ENCODE measurements around the gene KLF9. TPM values are rescaled to one million over a fixed set of nuclear protein-coding genes. Genes with fewer than 3 reads are reported as not detected.

Gene KLF9
- total RNA-seq, 6 experiments from 2014 or later, result 8.7 to 74.7 (median 32.3) TPM

DNA sequence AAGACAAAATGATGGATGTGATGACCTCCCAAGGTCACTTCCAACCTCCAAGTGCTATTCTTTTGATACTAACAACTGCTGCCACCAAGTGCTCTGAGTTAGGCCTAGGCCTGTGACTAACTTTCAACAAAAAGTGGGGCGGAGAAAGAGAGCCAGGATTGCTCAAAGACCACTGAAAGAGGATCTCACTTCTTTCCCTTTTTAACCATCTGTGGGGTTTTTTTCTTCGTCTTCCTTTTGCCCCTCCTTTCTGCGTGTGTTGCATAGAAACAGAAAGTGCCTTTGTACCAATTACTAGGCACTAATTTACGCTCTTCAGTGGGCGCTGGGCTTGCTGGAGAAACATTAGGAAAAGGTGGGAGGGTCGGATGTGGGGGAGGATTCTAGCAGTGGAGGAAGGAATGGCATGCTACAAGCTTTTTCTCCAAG lies 8.0 kb downstream of the KLF9 start:
- no peaks in the 10 kb centered on the region for H3K9me3 ChIP-seq
- H3K4me3 ChIP-seq, result no peak overlapping the region
- intact Hi-C loops (cut with DNase I), result no loop called here
- peaks cover 0 to 75% (median 39%) of the 10 kb centered on the region in 4 donors for H3K4me1 ChIP-seq
- H3K36me3 ChIP-seq, result peaks cover 0 to 5% (median 0%) of the 10 kb centered on the region in 4 donors
- H3K27ac ChIP-seq, result peak overlapping the region in 2 of 3 donors; percentile 22 to 49
- H3K27me3 ChIP-seq, result no peaks in the 10 kb centered on the region
- TF ChIP-seq POLR2A (IDR thresholded peaks at IDR 0.05) (no peak), CTCF (IDR thresholded peaks at IDR 0.05) (no peak)
- ATAC-seq (peak in 1 of 4 donors; percentile 11), DNase-seq (no peak)
- 37% methylated on average over 6 of the region's 6 CpGs for WGBS (ENCODE audit: insufficient coverage, low coverage, low lambda C conversion rate, missing lambda C conversion rate)

DNA sequence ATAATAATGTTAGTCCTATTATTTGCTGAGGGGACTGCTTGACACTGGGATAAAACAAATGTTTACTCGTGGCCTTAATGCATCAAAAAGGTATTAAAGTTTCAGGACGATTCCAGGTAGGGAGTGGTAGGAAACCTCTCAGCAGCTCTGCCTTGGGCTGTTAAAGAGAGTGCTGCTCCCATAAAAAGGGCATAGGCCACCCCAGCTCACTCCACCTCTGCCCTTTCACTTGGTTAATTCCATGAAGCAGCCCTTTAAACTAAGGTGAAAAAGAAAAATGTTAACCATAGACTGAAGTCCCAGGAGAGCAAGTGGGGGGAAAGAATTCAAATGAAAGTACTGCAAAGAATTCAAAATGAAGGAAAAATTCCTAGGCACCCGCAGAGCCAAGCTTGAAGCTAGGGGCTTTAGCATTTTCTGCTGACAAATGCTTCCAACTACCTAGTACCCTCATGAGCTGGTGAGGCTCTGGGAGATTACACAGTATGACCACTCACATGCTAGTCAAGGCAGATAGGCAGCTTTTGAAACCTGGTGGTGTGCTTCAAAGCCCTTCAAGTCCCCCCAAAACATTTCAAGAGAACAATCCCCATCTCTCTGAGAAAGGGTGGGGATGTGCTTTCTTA lies 8.5 kb downstream of the KLF9 start:
- intact Hi-C loops (cut with DNase I), result no loop called here
- H3K4me3 ChIP-seq, result no peak overlapping the region
- H3K27me3 ChIP-seq, result no peaks in the 10 kb centered on the region
- H3K27ac ChIP-seq, result peak overlapping the region in 2 of 3 donors; percentile 22 to 49
- peaks cover 0 to 75% (median 39%) of the 10 kb centered on the region in 4 donors for H3K4me1 ChIP-seq
- 45% methylated on average over 3 of the region's 3 CpGs for WGBS (ENCODE audit: insufficient coverage, low coverage, low lambda C conversion rate, missing lambda C conversion rate)
- ATAC-seq (peak in 3 of 4 donors; percentile 9 to 16 (median 9)), DNase-seq (no peak)
- H3K36me3 ChIP-seq, result peaks cover 0 to 5% (median 0%) of the 10 kb centered on the region in 4 donors
- TF ChIP-seq CTCF (IDR thresholded peaks at IDR 0.05) (no peak), POLR2A (IDR thresholded peaks at IDR 0.05) (no peak)
- no peaks in the 10 kb centered on the region for H3K9me3 ChIP-seq

GRCh38 chr9:70404261-70404660 lies 10.2 kb downstream of the KLF9 start:
- 75% methylated on average over 2 of the region's 2 CpGs for WGBS (ENCODE audit: insufficient coverage, low coverage, low lambda C conversion rate, missing lambda C conversion rate)
- TF ChIP-seq POLR2A (IDR thresholded peaks at IDR 0.05) (no peak), CTCF (IDR thresholded peaks at IDR 0.05) (no peak)
- no peak overlapping the region for H3K4me3 ChIP-seq

GRCh38 chr9:70403618-70404025 lies 10.8 kb downstream of the KLF9 start:
- no peak overlapping the region for H3K4me3 ChIP-seq
- peaks cover 0 to 5% (median 0%) of the 10 kb centered on the region in 4 donors for H3K36me3 ChIP-seq
- ATAC-seq, result peak; percentile 33 to 58 (median 49)
- no peak for DNase-seq
- no peaks in the 10 kb centered on the region for H3K9me3 ChIP-seq
- peaks cover 0 to 81% (median 40%) of the 10 kb centered on the region in 4 donors for H3K4me1 ChIP-seq
- TF ChIP-seq CTCF (IDR thresholded peaks at IDR 0.05) (no peak), POLR2A (IDR thresholded peaks at IDR 0.05) (no peak)
- WGBS (ENCODE audit: insufficient coverage, low coverage, low lambda C conversion rate, missing lambda C conversion rate), result 34% methylated on average over 4 of the region's 4 CpGs
- H3K27ac ChIP-seq, result peak overlapping the region in 1 of 3 donors; percentile 30
- intact Hi-C loops (cut with DNase I), result no loop called here
- no peaks in the 10 kb centered on the region for H3K27me3 ChIP-seq

More at GRCh38 chr9:70404261-70404660, 10.2 kb downstream of the KLF9 start:
- intact Hi-C loops (cut with DNase I), result no loop called here
- Histone ChIP-seq H3K27ac (peak overlapping the region in 1 of 3 donors; percentile 26), H3K9me3 (no peaks in the 10 kb centered on the region), H3K27me3 (no peaks in the 10 kb centered on the region), H3K4me1 (peaks cover 0 to 79% (median 39%) of the 10 kb centered on the region in 4 donors), H3K36me3 (peaks cover 0 to 5% (median 0%) of the 10 kb centered on the region in 4 donors)
- DNase-seq (no peak), ATAC-seq (no peak)
